ENCODE results near the gene RPLP1. TPM values are rescaled to one million over a fixed set of nuclear protein-coding genes. Genes with fewer than 3 reads are reported as not detected.

RPLP1 gene
- total RNA-seq, 1 experiment from 2014 or later = 1,613 TPM

GRCh38 chr15:69497667-69498066 is 45.0 kb downstream of the RPLP1 start:
- H3K27ac ChIP-seq (ENCODE audit: low read depth, low read length, poor library complexity, severe bottlenecking) = no peak overlapping the region
- no TSS peak for BruUV-seq (replicated peaks)
- CTCF ChIA-PET = no interaction called here
- no peak for DNase-seq (ENCODE audit: low spot score)
- no peaks in the 10 kb centered on the region for H3K36me3 ChIP-seq (ENCODE audit: insufficient read depth, low read length, poor library complexity, severe bottlenecking)
- POLR2A ChIA-PET (ENCODE audit: low non-redundant PET) = no interaction called here
- intact Hi-C loops (cut with micrococcal nuclease; ENCODE audit: unreplicated experiment) = no loop called here
- no peaks in the 10 kb centered on the region for H3K27me3 ChIP-seq (replicated peaks; ENCODE audit: insufficient read depth, low read depth, low read length, poor library complexity)
- no peaks in the 10 kb centered on the region for H3K9me3 ChIP-seq (ENCODE audit: low read depth, low read length, poor library complexity, severe bottlenecking)
- no peak for TF ChIP-seq CTCF (conservative IDR thresholded peaks at IDR 0.05; ENCODE audit: low read depth, low read length)
- TF ChIP-seq EZH2 (IDR thresholded peaks at IDR 0.05; ENCODE audit: borderline replicate concordance, low read depth, low read length, poor library complexity, severe bottlenecking) = no peak
- no peak overlapping the region for H3K4me3 ChIP-seq (ENCODE audit: low read depth, low read length, poor library complexity, severe bottlenecking)
- H3K4me1 ChIP-seq (ENCODE audit: insufficient read depth, low read length, poor library complexity, severe bottlenecking) = no peaks in the 10 kb centered on the region

GRCh38 chr15:69498282-69498681 is 45.7 kb downstream of the RPLP1 start:
- Histone ChIP-seq H3K27me3 (replicated peaks; ENCODE audit: insufficient read depth, low read depth, low read length, poor library complexity) (no peaks in the 10 kb centered on the region), H3K4me3 (ENCODE audit: low read depth, low read length, poor library complexity, severe bottlenecking) (no peak overlapping the region), H3K4me1 (ENCODE audit: insufficient read depth, low read length, poor library complexity, severe bottlenecking) (no peaks in the 10 kb centered on the region), H3K27ac (ENCODE audit: low read depth, low read length, poor library complexity, severe bottlenecking) (no peak overlapping the region), H3K36me3 (ENCODE audit: insufficient read depth, low read length, poor library complexity, severe bottlenecking) (no peaks in the 10 kb centered on the region), H3K9me3 (ENCODE audit: low read depth, low read length, poor library complexity, severe bottlenecking) (no peaks in the 10 kb centered on the region)
- ChIA-PET POLR2A (ENCODE audit: low non-redundant PET) (no interaction called here), CTCF (no interaction called here)
- BruUV-seq (replicated peaks) = no TSS peak
- TF ChIP-seq EZH2 (IDR thresholded peaks at IDR 0.05; ENCODE audit: borderline replicate concordance, low read depth, low read length, poor library complexity, severe bottlenecking) = no peak
- TF ChIP-seq CTCF (conservative IDR thresholded peaks at IDR 0.05; ENCODE audit: low read depth, low read length) = no peak
- intact Hi-C loops (cut with micrococcal nuclease; ENCODE audit: unreplicated experiment) = no loop called here
- DNase-seq (ENCODE audit: low spot score) = no peak

GRCh38 chr15:69498987-69499386 is 46.4 kb downstream of the RPLP1 start:
- no peaks in the 10 kb centered on the region for H3K4me1 ChIP-seq (ENCODE audit: insufficient read depth, low read length, poor library complexity, severe bottlenecking)
- no peak for DNase-seq (ENCODE audit: low spot score)
- intact Hi-C loops (cut with micrococcal nuclease; ENCODE audit: unreplicated experiment) = no loop called here
- H3K27ac ChIP-seq (ENCODE audit: low read depth, low read length, poor library complexity, severe bottlenecking) = no peak overlapping the region
- no peaks in the 10 kb centered on the region for H3K36me3 ChIP-seq (ENCODE audit: insufficient read depth, low read length, poor library complexity, severe bottlenecking)
- CTCF ChIA-PET = no interaction called here
- H3K9me3 ChIP-seq (ENCODE audit: low read depth, low read length, poor library complexity, severe bottlenecking) = no peaks in the 10 kb centered on the region
- H3K4me3 ChIP-seq (ENCODE audit: low read depth, low read length, poor library complexity, severe bottlenecking) = no peak overlapping the region
- no peaks in the 10 kb centered on the region for H3K27me3 ChIP-seq (replicated peaks; ENCODE audit: insufficient read depth, low read depth, low read length, poor library complexity)
- no peak for TF ChIP-seq EZH2 (IDR thresholded peaks at IDR 0.05; ENCODE audit: borderline replicate concordance, low read depth, low read length, poor library complexity, severe bottlenecking)
- no peak for TF ChIP-seq CTCF (conservative IDR thresholded peaks at IDR 0.05; ENCODE audit: low read depth, low read length)
- BruUV-seq (replicated peaks) = no TSS peak
- POLR2A ChIA-PET (ENCODE audit: low non-redundant PET) = no interaction called here
